ENCODE results near the gene FHL1. TPM values are rescaled to one million over a fixed set of nuclear protein-coding genes. Genes with fewer than 3 reads are reported as not detected.
"Not testable (repeated sequence)": the region's sequence is repeated elsewhere in the genome, so short reads cannot be mapped to it uniquely, and the experiment has no call there.

The FHL1 gene
- total RNA-seq, 1 experiment from 2014 or later, result 156 TPM

- H3K4me3 ChIP-seq, result not testable (repeated sequence)
Measured at GRCh38 chrX:136237849-136238248, 90.5 kb downstream of the FHL1 start.

DNA sequence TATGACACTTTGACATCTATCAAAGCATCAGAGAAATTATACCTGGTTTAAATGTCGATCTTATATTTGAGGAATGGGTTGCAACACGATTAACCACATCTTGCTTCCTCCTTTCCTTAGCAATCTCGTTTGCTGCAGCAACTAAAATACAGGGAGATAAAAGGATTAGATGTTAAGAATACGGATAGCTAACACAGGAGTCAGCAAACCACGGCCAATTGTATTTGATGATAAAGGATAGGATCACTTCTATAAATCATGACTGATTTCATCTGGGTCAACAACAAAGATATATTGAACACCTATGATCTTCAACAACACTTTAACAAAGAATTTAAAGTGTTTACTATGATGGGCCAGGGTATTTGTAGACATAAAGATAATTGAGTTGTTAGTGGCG, 98.9 kb downstream of the FHL1 start:
- H3K36me3 ChIP-seq, result peaks cover 21% of the 10 kb centered on the region
- DNase-seq, result no peak
- no peak overlapping the region for H3K4me3 ChIP-seq
- no peaks in the 10 kb centered on the region for H3K27me3 ChIP-seq
- no peaks in the 10 kb centered on the region for H3K9me3 ChIP-seq

More at GRCh38 chrX:136237849-136238248, 90.5 kb downstream of the FHL1 start:
- peaks cover 51% of the 10 kb centered on the region for H3K36me3 ChIP-seq
- not testable (repeated sequence) for H3K27me3 ChIP-seq, DNase-seq, H3K9me3 ChIP-seq

DNA sequence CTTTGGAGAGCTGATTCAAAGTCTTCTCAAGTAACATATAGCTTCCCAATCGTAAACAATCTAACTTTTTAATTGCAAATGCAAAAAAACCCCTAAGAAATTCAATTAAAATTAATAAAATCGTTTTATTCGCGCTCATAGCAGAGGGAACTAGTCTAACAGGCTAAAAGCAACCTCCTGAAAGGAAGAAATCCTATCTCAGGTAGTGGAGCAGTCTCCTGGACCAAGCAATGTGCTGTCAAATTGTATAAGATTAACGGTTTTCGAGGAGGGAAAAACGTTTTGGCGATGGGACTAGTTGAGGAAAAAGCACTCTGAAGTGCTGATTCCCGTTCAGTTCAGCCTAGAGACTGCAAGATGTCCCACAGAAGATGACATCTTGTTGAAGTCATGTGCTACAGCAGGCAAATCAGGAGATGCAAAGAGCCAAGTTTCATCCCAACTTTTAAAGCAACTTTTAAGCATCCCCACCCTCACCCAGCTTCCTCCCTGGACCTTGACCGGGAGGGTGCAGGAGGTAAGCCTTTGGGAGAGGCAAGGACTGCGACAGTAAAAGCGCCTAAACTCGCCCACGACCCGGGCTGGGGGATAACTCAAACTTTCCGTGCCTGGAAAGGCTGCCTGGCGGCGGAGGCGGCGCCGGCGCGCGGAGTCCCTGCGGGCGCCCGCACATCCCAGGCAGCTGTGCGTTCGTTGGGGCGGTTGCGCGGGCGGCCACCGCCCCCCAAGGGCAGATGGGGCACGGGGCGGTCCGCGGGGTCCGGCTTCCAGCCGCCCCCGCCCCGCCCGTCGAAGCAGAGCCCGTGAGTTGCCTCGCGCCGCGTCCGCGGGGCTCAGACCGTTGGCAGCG, 103.1 kb downstream of the FHL1 start:
- peak; percentile 20 for DNase-seq
- H3K36me3 ChIP-seq, result no peaks in the 10 kb centered on the region; the same call in 1 of the 2 replicates
- H3K9me3 ChIP-seq, result no peaks in the 10 kb centered on the region
- no peaks in the 10 kb centered on the region for H3K27me3 ChIP-seq
- H3K4me3 ChIP-seq, result peak overlapping the region; percentile 74

GRCh38 chrX:136251041-136251991, 104.0 kb downstream of the FHL1 start, which contains the start of gene MAP7D3:
TSS of gene MAP7D3 (minus strand) at chrX:136251400. CDS start at chrX:136251358, 42 bp downstream.
- Histone ChIP-seq H3K27me3 (no peaks in the 10 kb centered on the region), H3K36me3 (no peaks in the 10 kb centered on the region), H3K4me3 (peak within 1 kb of the TSS; percentile 74), H3K9me3 (no peaks in the 10 kb centered on the region)
- DNase-seq, result peak; percentile 55

GRCh38 chrX:136255541-136255940, 108.2 kb downstream of the FHL1 start:
- no peaks in the 10 kb centered on the region for H3K27me3 ChIP-seq
- H3K4me3 ChIP-seq, result no peak overlapping the region
- H3K9me3 ChIP-seq, result no peaks in the 10 kb centered on the region
- no peak for DNase-seq
- H3K36me3 ChIP-seq, result no peaks in the 10 kb centered on the region

- DNase-seq, result no peak
- no peaks in the 10 kb centered on the region for H3K36me3 ChIP-seq
- H3K4me3 ChIP-seq, result no peak overlapping the region
- H3K9me3 ChIP-seq, result no peaks in the 10 kb centered on the region
- no peaks in the 10 kb centered on the region for H3K27me3 ChIP-seq
Measured at GRCh38 chrX:136256026-136256425, 108.7 kb downstream of the FHL1 start.

DNA sequence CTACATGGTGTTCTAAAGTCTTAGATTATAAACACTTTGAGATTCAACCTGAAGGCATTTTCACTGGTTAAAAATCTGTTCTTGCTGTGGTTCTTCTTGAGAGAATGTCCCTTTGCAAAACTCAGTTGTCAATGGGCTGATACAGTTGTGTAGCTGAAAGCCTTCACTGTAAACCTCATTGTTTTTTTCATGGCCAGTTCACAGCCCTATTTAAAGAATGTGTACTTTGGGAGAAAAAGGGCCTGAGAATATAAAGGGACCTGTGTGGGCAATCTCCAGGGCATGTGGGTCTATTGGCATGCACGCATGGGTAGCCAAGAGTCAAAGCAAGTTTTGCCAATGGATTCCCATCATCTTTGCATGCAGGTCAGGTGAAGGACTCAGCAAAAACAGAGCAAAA, 111.6 kb downstream of the FHL1 start:
- H3K36me3 ChIP-seq, result no peaks in the 10 kb centered on the region
- no peaks in the 10 kb centered on the region for H3K9me3 ChIP-seq
- no peak overlapping the region for H3K4me3 ChIP-seq
- no peak for DNase-seq
- H3K27me3 ChIP-seq, result no peaks in the 10 kb centered on the region

- H3K4me3 ChIP-seq, result no peak overlapping the region
- no peaks in the 10 kb centered on the region for H3K27me3 ChIP-seq
- H3K36me3 ChIP-seq, result no peaks in the 10 kb centered on the region
- DNase-seq, result peak; percentile 11
- no peaks in the 10 kb centered on the region for H3K9me3 ChIP-seq
Measured at GRCh38 chrX:136259543-136259942, 112.2 kb downstream of the FHL1 start.

DNA sequence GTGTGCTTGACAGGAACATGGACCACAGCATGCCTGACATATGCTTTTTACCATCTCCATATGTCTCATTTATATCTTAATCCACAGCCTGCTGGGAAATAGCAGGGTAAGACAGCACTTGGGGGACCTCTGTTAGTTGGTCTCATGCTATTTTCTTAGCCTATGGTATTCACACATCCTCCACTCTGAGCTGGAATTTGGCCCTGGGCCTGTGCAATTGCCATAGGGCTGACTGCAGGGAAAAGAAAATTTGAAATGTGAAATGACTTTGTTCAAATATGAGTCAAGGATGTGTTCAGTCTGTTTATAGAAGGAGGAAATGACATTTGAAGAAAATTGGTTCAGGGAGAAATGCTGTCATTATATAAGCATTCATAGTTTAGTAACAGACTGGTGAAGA, 113.4 kb downstream of the FHL1 start:
- H3K27me3 ChIP-seq, result no peaks in the 10 kb centered on the region
- no peaks in the 10 kb centered on the region for H3K36me3 ChIP-seq
- H3K9me3 ChIP-seq, result no peaks in the 10 kb centered on the region
- H3K4me3 ChIP-seq, result no peak overlapping the region
- DNase-seq, result peak; percentile 86

Other genes starting within 250 kb of the FHL1 start
- 19.6 and 26.1 TPM in 2 replicates for gene MMGT1, start 173.5 kb upstream of the FHL1 start, total RNA-seq (2014; rRNA removed; shearing (Covaris generic); ENCODE audit: low replicate concordance)
- 10.0 and 14.8 TPM in 2 replicates for gene SLC9A6, start 162.1 kb upstream of the FHL1 start, total RNA-seq (2014; rRNA removed; shearing (Covaris generic); ENCODE audit: low replicate concordance)
- gene MAP7D3, start 103.9 kb downstream of the FHL1 start, total RNA-seq (2014; rRNA removed; shearing (Covaris generic); ENCODE audit: low replicate concordance), result 12.1 and 14.3 TPM in 2 replicates
- not detected in 2 replicates for gene ADGRG4, start 153.4 kb downstream of the FHL1 start, total RNA-seq (2014; rRNA removed; shearing (Covaris generic); ENCODE audit: low replicate concordance)

All from MG63 (cell line).